HL-60 (cell line): ENCODE measurements around the gene PTPN1.

Experiments used
- DNase-seq, 2 experiments: peaks; one replicate each; pipeline ENCODE4 v3.0.0-alpha.2; 2010 to 2020; ENCODE audit warnings: low read depth in 1 of 2, low spot score in 1 of 2
- H3K27ac ChIP-seq: fragments of 250-450 bp; sonication (Bioruptor Pico); replicated peaks from 2 replicates; pipeline ENCODE4 v1.5.1; 2020; ENCODE audit warnings: mild to moderate bottlenecking, moderate library complexity
- H3K27me3 ChIP-seq: fragments of 250-450 bp; sonication (Bioruptor Pico); 2 replicates; pipeline ENCODE4 v1.5.1; 2021; ENCODE audit warnings: mild to moderate bottlenecking, moderate library complexity; ENCODE audit not compliant: insufficient read depth, poor library complexity, severe bottlenecking
- H3K4me3 ChIP-seq: replicated peaks from 2 replicates; pipeline ENCODE4 v1.5.1; 2011; ENCODE audit warnings: mild to moderate bottlenecking, control low read depth, low read length; ENCODE audit not compliant: insufficient read depth
- GABPA ChIP-seq: IDR thresholded peaks from 2 replicates; pipeline ENCODE4 v1.6.1; 2012; ENCODE audit warnings: low read depth
- POLR2AphosphoS5 ChIP-seq: IDR thresholded peaks from 2 replicates; pipeline ENCODE4 v1.6.1; 2012; ENCODE audit warnings: low read depth
- SPI1 ChIP-seq: IDR thresholded peaks from 2 replicates; pipeline ENCODE4 v1.6.1; 2012; ENCODE audit warnings: low read depth, mild to moderate bottlenecking, borderline replicate concordance
- TF ChIP-seq, protein P1 (sequence below): IDR thresholded peaks from one replicate; pipeline ENCODE4 v1.5.1; 2011; ENCODE audit warnings: low read length, control low read depth, inconsistent platforms; ENCODE audit not compliant: insufficient read depth
- TF ChIP-seq, protein P2 (sequence below): IDR thresholded peaks from 2 replicates; pipeline ENCODE4 v1.6.1; 2012; ENCODE audit warnings: low read depth; ENCODE audit not compliant: insufficient replicate concordance

PTPN1 gene

DNA sequence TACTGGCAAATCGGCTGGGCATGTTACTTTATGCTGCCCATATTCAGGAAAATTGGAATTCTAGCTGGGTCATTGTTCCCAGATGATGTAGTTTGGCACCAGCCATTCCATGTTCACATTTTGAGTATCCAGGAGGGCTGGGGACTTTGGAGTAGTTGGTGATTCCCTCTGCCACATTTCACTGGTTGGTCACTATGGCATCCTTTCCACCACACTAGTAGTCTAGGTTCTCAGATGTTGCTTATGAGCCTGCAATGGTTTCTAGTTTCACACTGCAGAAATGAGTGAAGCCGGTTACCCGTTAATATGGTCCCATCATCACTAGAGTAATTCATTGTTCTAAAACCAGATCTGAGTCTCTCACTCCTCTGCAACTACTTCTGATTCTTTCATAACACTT is 4.6 kb downstream of the PTPN1 start:
- Histone ChIP-seq H3K4me3 (no peak overlapping the region), H3K27me3 (no peaks in the 10 kb centered on the region), H3K27ac (no peak overlapping the region)
- TF ChIP-seq, protein P1, sequence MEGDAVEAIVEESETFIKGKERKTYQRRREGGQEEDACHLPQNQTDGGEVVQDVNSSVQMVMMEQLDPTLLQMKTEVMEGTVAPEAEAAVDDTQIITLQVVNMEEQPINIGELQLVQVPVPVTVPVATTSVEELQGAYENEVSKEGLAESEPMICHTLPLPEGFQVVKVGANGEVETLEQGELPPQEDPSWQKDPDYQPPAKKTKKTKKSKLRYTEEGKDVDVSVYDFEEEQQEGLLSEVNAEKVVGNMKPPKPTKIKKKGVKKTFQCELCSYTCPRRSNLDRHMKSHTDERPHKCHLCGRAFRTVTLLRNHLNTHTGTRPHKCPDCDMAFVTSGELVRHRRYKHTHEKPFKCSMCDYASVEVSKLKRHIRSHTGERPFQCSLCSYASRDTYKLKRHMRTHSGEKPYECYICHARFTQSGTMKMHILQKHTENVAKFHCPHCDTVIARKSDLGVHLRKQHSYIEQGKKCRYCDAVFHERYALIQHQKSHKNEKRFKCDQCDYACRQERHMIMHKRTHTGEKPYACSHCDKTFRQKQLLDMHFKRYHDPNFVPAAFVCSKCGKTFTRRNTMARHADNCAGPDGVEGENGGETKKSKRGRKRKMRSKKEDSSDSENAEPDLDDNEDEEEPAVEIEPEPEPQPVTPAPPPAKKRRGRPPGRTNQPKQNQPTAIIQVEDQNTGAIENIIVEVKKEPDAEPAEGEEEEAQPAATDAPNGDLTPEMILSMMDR: no peak
- TF ChIP-seq GABPA (no peak), POLR2AphosphoS5 (no peak), SPI1 (no peak)
- TF ChIP-seq, protein P2, sequence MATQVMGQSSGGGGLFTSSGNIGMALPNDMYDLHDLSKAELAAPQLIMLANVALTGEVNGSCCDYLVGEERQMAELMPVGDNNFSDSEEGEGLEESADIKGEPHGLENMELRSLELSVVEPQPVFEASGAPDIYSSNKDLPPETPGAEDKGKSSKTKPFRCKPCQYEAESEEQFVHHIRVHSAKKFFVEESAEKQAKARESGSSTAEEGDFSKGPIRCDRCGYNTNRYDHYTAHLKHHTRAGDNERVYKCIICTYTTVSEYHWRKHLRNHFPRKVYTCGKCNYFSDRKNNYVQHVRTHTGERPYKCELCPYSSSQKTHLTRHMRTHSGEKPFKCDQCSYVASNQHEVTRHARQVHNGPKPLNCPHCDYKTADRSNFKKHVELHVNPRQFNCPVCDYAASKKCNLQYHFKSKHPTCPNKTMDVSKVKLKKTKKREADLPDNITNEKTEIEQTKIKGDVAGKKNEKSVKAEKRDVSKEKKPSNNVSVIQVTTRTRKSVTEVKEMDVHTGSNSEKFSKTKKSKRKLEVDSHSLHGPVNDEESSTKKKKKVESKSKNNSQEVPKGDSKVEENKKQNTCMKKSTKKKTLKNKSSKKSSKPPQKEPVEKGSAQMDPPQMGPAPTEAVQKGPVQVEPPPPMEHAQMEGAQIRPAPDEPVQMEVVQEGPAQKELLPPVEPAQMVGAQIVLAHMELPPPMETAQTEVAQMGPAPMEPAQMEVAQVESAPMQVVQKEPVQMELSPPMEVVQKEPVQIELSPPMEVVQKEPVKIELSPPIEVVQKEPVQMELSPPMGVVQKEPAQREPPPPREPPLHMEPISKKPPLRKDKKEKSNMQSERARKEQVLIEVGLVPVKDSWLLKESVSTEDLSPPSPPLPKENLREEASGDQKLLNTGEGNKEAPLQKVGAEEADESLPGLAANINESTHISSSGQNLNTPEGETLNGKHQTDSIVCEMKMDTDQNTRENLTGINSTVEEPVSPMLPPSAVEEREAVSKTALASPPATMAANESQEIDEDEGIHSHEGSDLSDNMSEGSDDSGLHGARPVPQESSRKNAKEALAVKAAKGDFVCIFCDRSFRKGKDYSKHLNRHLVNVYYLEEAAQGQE: no peak
- no peak for DNase-seq

DNA sequence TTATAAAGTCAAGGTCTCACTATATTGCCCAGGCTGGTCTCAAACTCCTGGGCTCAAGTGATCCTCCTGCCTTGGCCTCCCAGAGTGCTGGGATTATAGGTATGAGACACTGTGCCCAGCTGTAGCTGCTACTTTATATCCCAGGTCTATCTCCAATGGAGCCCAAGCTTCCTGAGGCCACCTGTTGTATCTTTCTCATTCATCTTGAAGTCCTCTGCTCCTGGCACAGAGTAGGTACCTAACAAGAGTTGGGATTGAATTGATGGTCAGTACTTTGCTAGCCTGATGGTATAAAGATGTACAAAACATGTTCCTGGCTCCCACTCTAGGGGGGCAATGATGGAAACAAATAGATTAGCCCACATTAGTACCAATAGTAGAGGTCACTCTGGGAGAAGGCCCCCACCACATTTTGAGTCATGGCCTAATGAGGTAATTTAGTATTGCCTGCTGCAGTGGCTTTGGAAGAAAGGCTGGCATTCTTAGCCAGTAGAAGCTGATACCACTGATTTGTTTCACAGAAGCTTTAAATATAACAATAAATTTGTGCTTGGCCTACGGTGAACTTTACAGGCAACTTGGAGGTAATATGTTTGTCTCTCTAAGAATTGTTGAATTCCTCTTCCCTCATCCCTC is 5.4 kb downstream of the PTPN1 start:
- H3K27ac ChIP-seq: peak overlapping the region; percentile 69
- no peak for TF ChIP-seq GABPA
- no peak for TF ChIP-seq SPI1
- H3K27me3 ChIP-seq: no peaks in the 10 kb centered on the region
- no peak for DNase-seq
- no peak overlapping the region for H3K4me3 ChIP-seq

DNA sequence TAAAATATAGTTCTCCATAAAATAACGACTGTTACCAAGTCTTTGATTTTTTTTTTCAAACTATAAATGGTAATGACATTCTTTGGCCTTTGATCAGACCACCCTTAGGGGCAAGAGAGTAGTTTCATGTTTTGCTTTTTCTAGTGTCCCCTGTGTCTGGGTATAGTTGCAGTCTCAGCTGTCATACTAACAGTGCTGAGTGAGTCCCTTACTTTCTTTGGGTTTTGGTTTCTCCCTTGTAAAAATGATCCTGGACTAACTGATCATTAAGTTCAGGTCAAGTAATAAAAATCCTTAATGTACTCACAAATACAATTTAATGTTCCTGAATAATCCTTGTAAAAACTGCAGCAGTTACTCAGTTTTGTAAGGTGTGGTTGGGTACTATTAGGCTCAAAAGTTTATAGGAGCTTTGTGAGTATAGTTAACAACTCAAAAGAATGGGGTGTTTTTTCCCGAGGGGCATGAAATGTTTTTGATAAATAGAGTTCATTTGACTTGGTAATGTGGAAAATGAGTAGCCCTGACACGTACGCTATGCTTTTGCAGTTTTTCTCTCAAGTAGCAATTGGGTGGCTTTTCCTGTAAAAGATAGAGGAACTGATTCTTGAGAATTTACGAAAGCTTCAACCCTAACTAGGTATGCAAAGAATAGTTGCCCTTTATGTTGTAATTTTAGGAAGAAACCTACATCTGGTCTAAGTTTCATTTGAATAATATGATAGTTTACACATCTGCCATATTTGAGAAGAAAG is 6.2 kb downstream of the PTPN1 start:
- TF ChIP-seq SPI1: peak; percentile 80
- TF ChIP-seq, protein P2: no peak
- peak overlapping the region; percentile 69 for H3K27ac ChIP-seq
- H3K4me3 ChIP-seq: no peak overlapping the region
- DNase-seq: no peak
- H3K27me3 ChIP-seq: no peaks in the 10 kb centered on the region

DNA sequence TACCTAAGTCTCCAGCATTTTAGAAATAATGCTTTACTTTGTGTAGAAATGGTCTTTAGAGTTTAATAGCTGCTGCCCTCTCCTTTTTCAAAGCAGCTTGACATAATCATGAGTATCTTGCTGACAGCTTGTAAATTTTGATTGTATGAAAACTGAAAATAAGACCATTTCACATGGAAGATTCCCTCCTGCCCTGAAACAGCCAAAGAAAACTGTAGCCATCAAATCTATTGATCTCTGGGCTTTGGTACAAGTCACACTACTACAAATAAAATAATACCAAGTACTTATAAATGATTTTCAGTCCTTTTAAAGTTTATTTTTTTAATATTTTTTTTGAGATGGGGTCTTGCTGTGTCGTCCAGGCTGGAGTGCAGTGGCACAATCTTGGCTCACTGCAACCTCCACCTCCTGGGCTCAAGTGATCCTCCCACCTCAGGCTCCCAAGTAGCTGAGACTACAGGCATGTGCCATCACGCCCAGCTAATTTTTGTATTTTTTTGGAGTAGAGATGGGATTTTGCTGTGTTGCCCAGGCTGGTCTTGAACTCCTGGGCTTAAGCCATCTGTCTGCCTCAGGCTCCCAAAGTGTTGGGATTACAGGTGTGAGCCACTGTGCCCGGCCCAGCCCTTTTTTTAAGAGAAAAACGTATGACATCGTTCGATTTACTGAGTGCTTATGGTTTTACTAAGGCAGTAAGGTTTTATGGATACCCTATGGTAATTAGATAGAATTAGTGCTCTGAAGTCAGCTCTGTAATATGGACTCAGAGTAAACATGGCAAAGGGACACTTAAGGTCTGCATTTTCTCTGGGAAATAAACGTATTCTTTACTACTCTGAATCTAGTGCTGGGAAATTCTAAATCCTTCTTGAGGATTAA is 7.0 kb downstream of the PTPN1 start:
- DNase-seq: no peak
- TF ChIP-seq, protein P2: no peak
- TF ChIP-seq SPI1: no peak
- TF ChIP-seq GABPA: no peak
- no peak for TF ChIP-seq POLR2AphosphoS5
- H3K27me3 ChIP-seq: no peaks in the 10 kb centered on the region
- no peak overlapping the region for H3K4me3 ChIP-seq
- H3K27ac ChIP-seq: peak overlapping the region; percentile 69
